Measurements from ENCODE around the gene SIGLEC7. TPM values are rescaled to one million over a fixed set of nuclear protein-coding genes. Genes with fewer than 3 reads are reported as not detected.

SIGLEC7 gene
- total RNA-seq, 2 donors from 2014 or later, result not detected

- Mint-ChIP-seq H3K4me3 (no peak overlapping the region), H3K27me3 (ENCODE audit: low read depth) (no peaks in the 10 kb centered on the region), H3K27ac (no peak overlapping the region), H3K36me3 (ENCODE audit: insufficient read depth in 2 of 2) (peaks cover 2 to 15% of the 10 kb centered on the region in 2 donors), H3K9me3 (no peaks in the 10 kb centered on the region), H3K4me1 (ENCODE audit: low read depth) (peaks cover 41% of the 10 kb centered on the region)
- ATAC-seq (replicated peaks in 1 of 2) (no peak), DNase-seq (no peak)
Measured at GRCh38 chr19:51103926-51104341, 38.2 kb upstream of the SIGLEC7 start.

- Mint-ChIP-seq H3K27me3 (ENCODE audit: low read depth) (no peaks in the 10 kb centered on the region), H3K4me1 (ENCODE audit: low read depth) (peaks cover 46% of the 10 kb centered on the region), H3K27ac (peak overlapping the region; percentile 88), H3K9me3 (no peaks in the 10 kb centered on the region), H3K4me3 (peak overlapping the region; percentile 94 to 96), H3K36me3 (ENCODE audit: insufficient read depth in 2 of 2) (peaks cover 0 to 9% of the 10 kb centered on the region in 2 donors)
- ATAC-seq (replicated peaks in 1 of 2) (peak in 1 of 2 donors; percentile 8), DNase-seq (no peak)
Measured at GRCh38 chr19:51107406-51108065, 34.6 kb upstream of the SIGLEC7 start.

GRCh38 chr19:51108066-51108804, 33.9 kb upstream of the SIGLEC7 start, which contains the start of gene CTU1:
CTU1 (minus strand) TSS chr19:51108409; CDS start chr19:51104569, 3,840 bp downstream.
- DNase-seq (peak; percentile 97 to 98), ATAC-seq (replicated peaks in 1 of 2) (peak; percentile 98)
- Mint-ChIP-seq H3K27me3 (ENCODE audit: low read depth) (no peaks in the 10 kb centered on the region), H3K36me3 (ENCODE audit: insufficient read depth in 2 of 2) (peaks cover 0 to 6% of the 10 kb centered on the region in 2 donors), H3K4me1 (ENCODE audit: low read depth) (peaks cover 45% of the 10 kb centered on the region), H3K4me3 (peak within 1 kb of the TSS; percentile 94 to 96), H3K27ac (peak within 1 kb of the TSS; percentile 88), H3K9me3 (no peaks in the 10 kb centered on the region)

GRCh38 chr19:51108805-51109146, 33.3 kb upstream of the SIGLEC7 start:
- Mint-ChIP-seq H3K4me3 (peak overlapping the region; percentile 94 to 96), H3K36me3 (ENCODE audit: insufficient read depth in 2 of 2) (peaks cover 0 to 4% of the 10 kb centered on the region in 2 donors), H3K9me3 (no peaks in the 10 kb centered on the region), H3K27ac (peak overlapping the region; percentile 88), H3K4me1 (ENCODE audit: low read depth) (peaks cover 40% of the 10 kb centered on the region), H3K27me3 (ENCODE audit: low read depth) (no peaks in the 10 kb centered on the region)
- peak; percentile 37 for ATAC-seq (replicated peaks in 1 of 2)
- no peak for DNase-seq

GRCh38 chr19:51110666-51110971, 31.5 kb upstream of the SIGLEC7 start:
- ATAC-seq (replicated peaks in 1 of 2) (no peak), DNase-seq (no peak)
- Mint-ChIP-seq H3K4me1 (ENCODE audit: low read depth) (peaks cover 34% of the 10 kb centered on the region), H3K27me3 (ENCODE audit: low read depth) (no peaks in the 10 kb centered on the region), H3K27ac (no peak overlapping the region), H3K4me3 (no peak overlapping the region), H3K9me3 (no peaks in the 10 kb centered on the region), H3K36me3 (ENCODE audit: insufficient read depth in 2 of 2) (peaks cover 0 to 3% of the 10 kb centered on the region in 2 donors)

- peaks cover 28% of the 10 kb centered on the region for H3K4me1 Mint-ChIP-seq (ENCODE audit: low read depth)
- H3K27me3 Mint-ChIP-seq (ENCODE audit: low read depth), result no peaks in the 10 kb centered on the region
- H3K27ac Mint-ChIP-seq, result no peak overlapping the region
- peaks cover 0 to 3% of the 10 kb centered on the region in 2 donors for H3K36me3 Mint-ChIP-seq (ENCODE audit: insufficient read depth in 2 of 2)
- H3K4me3 Mint-ChIP-seq, result no peak overlapping the region
- H3K9me3 Mint-ChIP-seq, result no peaks in the 10 kb centered on the region
- DNase-seq, result no peak
- ATAC-seq (replicated peaks in 1 of 2), result no peak
Measured at GRCh38 chr19:51111606-51112005, 30.5 kb upstream of the SIGLEC7 start.

- DNase-seq, result peak; percentile 42 to 46
- Mint-ChIP-seq H3K36me3 (ENCODE audit: insufficient read depth in 2 of 2) (no peaks in the 10 kb centered on the region), H3K4me3 (peak overlapping the region; percentile 18 to 52), H3K27ac (peak overlapping the region; percentile 48), H3K27me3 (ENCODE audit: low read depth) (no peaks in the 10 kb centered on the region), H3K4me1 (ENCODE audit: low read depth) (peaks cover 13% of the 10 kb centered on the region), H3K9me3 (no peaks in the 10 kb centered on the region)
- ATAC-seq (replicated peaks in 1 of 2), result peak; percentile 92 to 93
Measured at GRCh38 chr19:51114087-51114729, 27.9 kb upstream of the SIGLEC7 start.

GRCh38 chr19:51116736-51117286, 25.3 kb upstream of the SIGLEC7 start:
- Mint-ChIP-seq H3K9me3 (no peaks in the 10 kb centered on the region), H3K4me3 (peak overlapping the region; percentile 19 to 27), H3K27ac (no peak overlapping the region), H3K36me3 (ENCODE audit: insufficient read depth in 2 of 2) (no peaks in the 10 kb centered on the region), H3K27me3 (ENCODE audit: low read depth) (no peaks in the 10 kb centered on the region), H3K4me1 (ENCODE audit: low read depth) (peaks cover 25% of the 10 kb centered on the region)
- ATAC-seq (replicated peaks in 1 of 2), result peak; percentile 36 to 42
- DNase-seq, result peak; percentile 43 to 49

- DNase-seq, result no peak
- H3K27ac Mint-ChIP-seq, result no peak overlapping the region
- H3K9me3 Mint-ChIP-seq, result no peaks in the 10 kb centered on the region
- H3K36me3 Mint-ChIP-seq (ENCODE audit: insufficient read depth in 2 of 2), result no peaks in the 10 kb centered on the region
- no peak for ATAC-seq (replicated peaks in 1 of 2)
- H3K27me3 Mint-ChIP-seq (ENCODE audit: low read depth), result no peaks in the 10 kb centered on the region
- no peak overlapping the region for H3K4me3 Mint-ChIP-seq
- peaks cover 48% of the 10 kb centered on the region for H3K4me1 Mint-ChIP-seq (ENCODE audit: low read depth)
Measured at GRCh38 chr19:51119101-51119500, 23.0 kb upstream of the SIGLEC7 start.

- H3K4me1 Mint-ChIP-seq (ENCODE audit: low read depth), result peaks cover 53% of the 10 kb centered on the region
- no peak overlapping the region for H3K4me3 Mint-ChIP-seq
- no peaks in the 10 kb centered on the region for H3K27me3 Mint-ChIP-seq (ENCODE audit: low read depth)
- H3K9me3 Mint-ChIP-seq, result no peaks in the 10 kb centered on the region
- no peaks in the 10 kb centered on the region for H3K36me3 Mint-ChIP-seq (ENCODE audit: insufficient read depth in 2 of 2)
- DNase-seq (no peak), ATAC-seq (replicated peaks in 1 of 2) (no peak)
- H3K27ac Mint-ChIP-seq, result no peak overlapping the region
Measured at GRCh38 chr19:51119611-51120010, 22.5 kb upstream of the SIGLEC7 start.

- no peaks in the 10 kb centered on the region for H3K36me3 Mint-ChIP-seq (ENCODE audit: insufficient read depth in 2 of 2)
- DNase-seq (no peak), ATAC-seq (replicated peaks in 1 of 2) (no peak)
- no peak overlapping the region for H3K4me3 Mint-ChIP-seq
- no peak overlapping the region for H3K27ac Mint-ChIP-seq
- no peaks in the 10 kb centered on the region for H3K27me3 Mint-ChIP-seq (ENCODE audit: low read depth)
- no peaks in the 10 kb centered on the region for H3K9me3 Mint-ChIP-seq
- peaks cover 58% of the 10 kb centered on the region for H3K4me1 Mint-ChIP-seq (ENCODE audit: low read depth)
Measured at GRCh38 chr19:51120160-51120559, 21.9 kb upstream of the SIGLEC7 start.

GRCh38 chr19:51121257-51121656, 20.8 kb upstream of the SIGLEC7 start:
- no peaks in the 10 kb centered on the region for H3K9me3 Mint-ChIP-seq
- H3K27me3 Mint-ChIP-seq (ENCODE audit: low read depth), result no peaks in the 10 kb centered on the region
- H3K27ac Mint-ChIP-seq, result no peak overlapping the region
- ATAC-seq (replicated peaks in 1 of 2) (no peak), DNase-seq (no peak)
- H3K4me1 Mint-ChIP-seq (ENCODE audit: low read depth), result peaks cover 62% of the 10 kb centered on the region
- H3K4me3 Mint-ChIP-seq, result no peak overlapping the region
- no peaks in the 10 kb centered on the region for H3K36me3 Mint-ChIP-seq (ENCODE audit: insufficient read depth in 2 of 2)

All from activated T-cell treated with anti-CD3 and anti-CD28 coated beads, Interleukin-2, amount 50 U/mL, for 72 hours (primary cell).